Measurements from ENCODE around the gene PCDHA1.

GRCh38 chr5:140964356-140964755 is 178.4 kb downstream of the PCDHA1 start:
- TF ChIP-seq POLR2A (IDR thresholded peaks at IDR 0.05) = no peak
- TF ChIP-seq, protein P1, sequence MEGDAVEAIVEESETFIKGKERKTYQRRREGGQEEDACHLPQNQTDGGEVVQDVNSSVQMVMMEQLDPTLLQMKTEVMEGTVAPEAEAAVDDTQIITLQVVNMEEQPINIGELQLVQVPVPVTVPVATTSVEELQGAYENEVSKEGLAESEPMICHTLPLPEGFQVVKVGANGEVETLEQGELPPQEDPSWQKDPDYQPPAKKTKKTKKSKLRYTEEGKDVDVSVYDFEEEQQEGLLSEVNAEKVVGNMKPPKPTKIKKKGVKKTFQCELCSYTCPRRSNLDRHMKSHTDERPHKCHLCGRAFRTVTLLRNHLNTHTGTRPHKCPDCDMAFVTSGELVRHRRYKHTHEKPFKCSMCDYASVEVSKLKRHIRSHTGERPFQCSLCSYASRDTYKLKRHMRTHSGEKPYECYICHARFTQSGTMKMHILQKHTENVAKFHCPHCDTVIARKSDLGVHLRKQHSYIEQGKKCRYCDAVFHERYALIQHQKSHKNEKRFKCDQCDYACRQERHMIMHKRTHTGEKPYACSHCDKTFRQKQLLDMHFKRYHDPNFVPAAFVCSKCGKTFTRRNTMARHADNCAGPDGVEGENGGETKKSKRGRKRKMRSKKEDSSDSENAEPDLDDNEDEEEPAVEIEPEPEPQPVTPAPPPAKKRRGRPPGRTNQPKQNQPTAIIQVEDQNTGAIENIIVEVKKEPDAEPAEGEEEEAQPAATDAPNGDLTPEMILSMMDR (IDR thresholded peaks at IDR 0.05) = no peak

Measured in adrenal gland (tissue), 5 donors.